BJ (cell line): ENCODE results near the gene LEMD1. TPM values are rescaled to one million over a fixed set of nuclear protein-coding genes. Genes with fewer than 3 reads are reported as not detected.

Experiments
- CTCF ChIA-PET: fragments of 350-600 bp; formaldehyde crosslinking; extraction: SDS; loops from one replicate; lab custom pipeline; 2021; ENCODE audit warnings: antibody characterized with exemption, inconsistent platforms; lab: Yijun Ruan, JAX
- POLR2A ChIA-PET: fragments of 300-600 bp; sonication (Branson Sonifier 250); formaldehyde crosslinking; extraction: SDS; loops from one replicate; lab custom pipeline; 2021; ENCODE audit warnings: antibody characterized with exemption; lab: Charles Lee
- DNase-seq: peaks from one replicate; pipeline ENCODE4 v3.0.0-alpha.2; 2011; ENCODE audit warnings: low read depth
- H3K27me3 ChIP-seq: 2 replicates; pipeline ENCODE4 v1.6.0; 2011; ENCODE audit warnings: low read length; ENCODE audit not compliant: control insufficient read depth, insufficient read depth
- H3K36me3 ChIP-seq: 2 replicates; pipeline ENCODE4 v1.5.1; 2011; ENCODE audit warnings: low read length; ENCODE audit not compliant: control insufficient read depth, insufficient read depth
- H3K4me3 ChIP-seq: 2 replicates; pipeline ENCODE4 v1.5.1; 2011; ENCODE audit warnings: low read depth, mild to moderate bottlenecking, control low read depth, low read length
- CTCF ChIP-seq: IDR thresholded peaks from 2 replicates; pipeline ENCODE4 v1.5.1; 2011; ENCODE audit warnings: low read depth, mild to moderate bottlenecking, control low read depth, inconsistent platforms, low read length, moderate library complexity; ENCODE audit not compliant: insufficient read depth
- polyA minus RNA-seq: library from RNA; depleted of rRNA, polyadenylated mRNA; stranded (reverse); fragments of >200 nt; gene quantifications from 2 replicates; pipeline ENCODE4 v1.2.3, GENCODE V29; 2011; rRNA and poly(A)+ RNA removed
- polyA plus RNA-seq: library from polyadenylated mRNA; depleted of rRNA; stranded (reverse); fragments of >200 nt; gene quantifications from 2 replicates; pipeline ENCODE4 v1.2.3, GENCODE V29; 2011; rRNA removed

LEMD1 gene
- polyA plus RNA-seq (not detected in 2 replicates), polyA minus RNA-seq (not detected in 2 replicates)

- H3K27me3 ChIP-seq, result peaks cover 20% of the 10 kb centered on the region
- H3K4me3 ChIP-seq, result no peak within 1 kb of the TSS
- no peaks in the 10 kb centered on the region for H3K36me3 ChIP-seq
- DNase-seq, result no peak
- ChIA-PET CTCF (interaction anchor here (1.1 to 1.6 kb wide), 3 partner anchors 9 to 66 kb away, joined by 3 to 9 read pairs (median 6); no protein-coding TSS in a partner anchor), POLR2A (no interaction called here)
- no peak for TF ChIP-seq CTCF
Measured at GRCh38 chr1:205421798-205422197, at the start of gene LEMD1. LEMD1 (minus strand) TSS chr1:205422056; CDS start chr1:205420536, 1,520 bp downstream.

DNA sequence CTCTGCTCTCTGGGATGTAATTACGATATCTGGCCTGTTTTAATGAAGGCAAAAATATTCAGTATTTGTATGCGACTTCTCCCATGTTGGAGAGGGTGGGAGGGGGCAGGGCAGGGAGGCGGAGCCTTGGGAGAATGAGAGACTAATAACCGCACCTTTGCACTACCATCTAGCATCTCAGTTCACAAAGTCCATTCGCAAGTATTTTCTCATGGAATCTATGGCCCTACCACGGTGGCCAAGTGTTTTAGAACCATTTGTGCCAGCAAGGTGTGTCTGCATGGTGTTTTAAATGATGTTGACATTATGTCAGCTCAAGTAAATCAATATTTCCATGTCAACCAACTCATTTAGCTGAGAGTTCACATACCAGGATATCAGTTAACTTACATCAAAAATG, 48.3 kb upstream of the LEMD1 start:
- peaks cover 22% of the 10 kb centered on the region for H3K27me3 ChIP-seq
- no peaks in the 10 kb centered on the region for H3K36me3 ChIP-seq
- H3K4me3 ChIP-seq, result no peak overlapping the region
- no peak for TF ChIP-seq CTCF
- ChIA-PET POLR2A (no interaction called here), CTCF (interaction anchor here (1.3 to 1.9 kb wide), 3 partner anchors 18 to 59 kb away, joined by 3 to 7 read pairs (median 3); no protein-coding TSS in a partner anchor)
- no peak for DNase-seq

GRCh38 chr1:205466595-205467220, 44.9 kb upstream of the LEMD1 start:
- Histone ChIP-seq H3K4me3 (no peak overlapping the region), H3K36me3 (no peaks in the 10 kb centered on the region), H3K27me3 (peaks cover 23% of the 10 kb centered on the region)
- POLR2A ChIA-PET, result no interaction called here
- TF ChIP-seq CTCF, result no peak
- CTCF ChIA-PET, result interaction anchor here (0.6 to 1.2 kb wide), 4 partner anchors 19 to 114 kb away, joined by 3 to 7 read pairs (median 3); no protein-coding TSS in a partner anchor
- no peak for DNase-seq

GRCh38 chr1:205465392-205465791, 43.5 kb upstream of the LEMD1 start:
- DNase-seq, result no peak
- TF ChIP-seq CTCF, result no peak
- Histone ChIP-seq H3K4me3 (no peak overlapping the region), H3K36me3 (no peaks in the 10 kb centered on the region), H3K27me3 (peaks cover 23% of the 10 kb centered on the region)
- CTCF ChIA-PET, result no interaction called here
- POLR2A ChIA-PET, result no interaction called here

DNA sequence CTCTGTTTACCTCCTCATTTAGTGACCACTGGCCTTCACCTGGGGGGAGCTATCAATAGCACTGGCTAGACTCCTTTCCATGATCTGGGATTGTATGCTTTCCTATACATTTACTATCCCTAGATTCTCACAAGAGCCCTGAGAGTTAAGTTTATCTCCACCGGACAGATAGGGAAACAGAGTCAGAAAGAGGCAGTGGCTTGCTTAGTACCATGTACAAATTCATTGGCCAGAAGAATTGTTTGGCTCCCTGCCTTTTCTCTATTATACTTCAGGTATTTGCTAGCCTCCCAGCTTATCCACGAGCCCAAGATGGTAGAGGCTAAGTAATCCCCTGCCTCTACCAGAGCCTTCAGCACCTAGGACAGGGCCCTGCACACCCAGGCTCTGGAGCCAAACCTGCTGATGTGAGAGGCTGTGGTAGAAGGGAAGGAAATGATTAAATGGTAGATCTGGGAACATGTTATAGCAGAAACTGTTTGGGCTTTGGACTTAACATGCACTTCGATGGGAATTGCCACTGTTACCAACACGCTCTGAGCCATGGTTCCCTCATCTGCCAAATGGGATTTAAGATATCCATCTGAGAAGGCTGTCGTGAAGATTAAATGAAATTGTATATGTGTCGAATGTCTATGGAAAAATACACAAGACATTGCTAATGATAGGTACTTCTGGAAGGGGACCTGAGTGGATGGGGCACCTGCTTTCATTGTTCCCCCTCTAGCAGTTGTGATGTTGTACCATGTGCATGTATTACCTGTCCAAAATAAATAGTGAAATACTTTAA, 37.1 kb upstream of the LEMD1 start:
- no peak for DNase-seq
- ChIA-PET POLR2A (no interaction called here), CTCF (interaction anchor here (1.8 kb wide), 1 partner anchor 30 kb away, joined by 5 read pairs; no protein-coding TSS in a partner anchor)
- H3K36me3 ChIP-seq, result no peaks in the 10 kb centered on the region
- peaks cover 47% of the 10 kb centered on the region for H3K27me3 ChIP-seq
- H3K4me3 ChIP-seq, result no peak overlapping the region
- no peak for TF ChIP-seq CTCF
